Mucosa of stomach (tissue), 1 donor: ENCODE data around the gene NOTCH4.
"Not testable (repeated sequence)": the region's sequence is repeated elsewhere in the genome, so short reads cannot be mapped to it uniquely, and the experiment has no call there.

Experiments used
- H3K27me3 ChIP-seq: one replicate; pipeline ENCODE4 v1.7.0; 2013; ENCODE audit warnings: mild to moderate bottlenecking, low read length; ENCODE audit not compliant: control insufficient read depth, insufficient read depth
- H3K36me3 ChIP-seq: one replicate; pipeline ENCODE4 v1.7.0; 2013; ENCODE audit warnings: low read length; ENCODE audit not compliant: control insufficient read depth, insufficient read depth
- H3K4me1 ChIP-seq: one replicate; pipeline ENCODE4 v1.7.0; 2013; ENCODE audit warnings: mild to moderate bottlenecking, low read length; ENCODE audit not compliant: control insufficient read depth, insufficient read depth
- H3K4me3 ChIP-seq: one replicate; pipeline ENCODE4 v1.7.0; 2013; ENCODE audit warnings: low read length
- H3K9ac ChIP-seq: one replicate; pipeline ENCODE4 v1.7.0; 2013; ENCODE audit warnings: mild to moderate bottlenecking, low read length, moderate library complexity
- H3K9me3 ChIP-seq: one replicate; pipeline ENCODE4 v1.7.0; 2013; ENCODE audit warnings: mild to moderate bottlenecking, low read length, moderate library complexity; ENCODE audit not compliant: control insufficient read depth
- donor health status: Pancreatic carcinoma.

The NOTCH4 gene

GRCh38 chr6:32215617-32216016 is 8.2 kb downstream of the NOTCH4 start:
- Histone ChIP-seq H3K36me3 (no peaks in the 10 kb centered on the region), H3K9ac (no peak overlapping the region), H3K27me3 (no peaks in the 10 kb centered on the region), H3K4me3 (no peak overlapping the region), H3K4me1 (no peaks in the 10 kb centered on the region), H3K9me3 (no peaks in the 10 kb centered on the region)

- no peaks in the 10 kb centered on the region for H3K9me3 ChIP-seq
- no peaks in the 10 kb centered on the region for H3K4me1 ChIP-seq
- H3K9ac ChIP-seq: no peak overlapping the region
- no peaks in the 10 kb centered on the region for H3K27me3 ChIP-seq
- no peak overlapping the region for H3K4me3 ChIP-seq
- H3K36me3 ChIP-seq: no peaks in the 10 kb centered on the region
Observed at GRCh38 chr6:32214126-32214525, 9.7 kb downstream of the NOTCH4 start.

GRCh38 chr6:32213649-32214048 is 10.2 kb downstream of the NOTCH4 start:
- H3K4me1 ChIP-seq: no peaks in the 10 kb centered on the region
- no peak overlapping the region for H3K4me3 ChIP-seq
- H3K27me3 ChIP-seq: no peaks in the 10 kb centered on the region
- H3K36me3 ChIP-seq: no peaks in the 10 kb centered on the region
- no peaks in the 10 kb centered on the region for H3K9me3 ChIP-seq
- H3K9ac ChIP-seq: no peak overlapping the region

- Histone ChIP-seq H3K4me1 (no peaks in the 10 kb centered on the region), H3K9me3 (no peaks in the 10 kb centered on the region), H3K4me3 (no peak overlapping the region), H3K27me3 (no peaks in the 10 kb centered on the region), H3K9ac (no peak overlapping the region), H3K36me3 (no peaks in the 10 kb centered on the region)
Observed at GRCh38 chr6:32212076-32212760, 11.6 kb downstream of the NOTCH4 start.

- H3K9me3 ChIP-seq, H3K9ac ChIP-seq, H3K4me1 ChIP-seq, H3K27me3 ChIP-seq, H3K4me3 ChIP-seq, H3K36me3 ChIP-seq: not testable (repeated sequence)
Observed at GRCh38 chr6:32211432-32211831, 12.4 kb downstream of the NOTCH4 start.

- no peaks in the 10 kb centered on the region for H3K9me3 ChIP-seq
- H3K9ac ChIP-seq: no peak overlapping the region
- H3K4me1 ChIP-seq: no peaks in the 10 kb centered on the region
- H3K4me3 ChIP-seq: no peak overlapping the region
- H3K27me3 ChIP-seq: no peaks in the 10 kb centered on the region
- H3K36me3 ChIP-seq: no peaks in the 10 kb centered on the region
Observed at GRCh38 chr6:32210191-32210601, 13.7 kb downstream of the NOTCH4 start.

GRCh38 chr6:32208996-32209395 is 14.9 kb downstream of the NOTCH4 start:
- no peak overlapping the region for H3K4me3 ChIP-seq
- no peak overlapping the region for H3K9ac ChIP-seq
- H3K9me3 ChIP-seq: no peaks in the 10 kb centered on the region
- no peaks in the 10 kb centered on the region for H3K36me3 ChIP-seq
- no peaks in the 10 kb centered on the region for H3K27me3 ChIP-seq
- no peaks in the 10 kb centered on the region for H3K4me1 ChIP-seq

- Histone ChIP-seq H3K4me1 (no peaks in the 10 kb centered on the region), H3K27me3 (peaks cover 3% of the 10 kb centered on the region), H3K4me3 (no peak overlapping the region), H3K36me3 (no peaks in the 10 kb centered on the region), H3K9ac (no peak overlapping the region), H3K9me3 (no peaks in the 10 kb centered on the region)
Observed at GRCh38 chr6:32204268-32204715, 19.6 kb downstream of the NOTCH4 start.

- Histone ChIP-seq H3K36me3 (no peaks in the 10 kb centered on the region), H3K27me3 (peaks cover 3% of the 10 kb centered on the region), H3K4me1 (no peaks in the 10 kb centered on the region), H3K4me3 (no peak overlapping the region), H3K9me3 (no peaks in the 10 kb centered on the region), H3K9ac (no peak overlapping the region)
Observed at GRCh38 chr6:32203426-32204267, 20.2 kb downstream of the NOTCH4 start.

GRCh38 chr6:32202186-32202585 is 21.7 kb downstream of the NOTCH4 start:
- H3K4me3 ChIP-seq: no peak overlapping the region
- peaks cover 3% of the 10 kb centered on the region for H3K27me3 ChIP-seq
- H3K36me3 ChIP-seq: no peaks in the 10 kb centered on the region
- no peaks in the 10 kb centered on the region for H3K9me3 ChIP-seq
- peaks cover 3% of the 10 kb centered on the region for H3K4me1 ChIP-seq
- no peak overlapping the region for H3K9ac ChIP-seq

- Histone ChIP-seq H3K9ac (no peak overlapping the region), H3K36me3 (no peaks in the 10 kb centered on the region)
Observed at GRCh38 chr6:32200711-32201475, 23.0 kb downstream of the NOTCH4 start.

GRCh38 chr6:32198866-32199265 is 25.0 kb downstream of the NOTCH4 start:
- H3K9me3 ChIP-seq: no peaks in the 10 kb centered on the region
- H3K9ac ChIP-seq: no peak overlapping the region
- H3K27me3 ChIP-seq: peaks cover 3% of the 10 kb centered on the region
- no peaks in the 10 kb centered on the region for H3K36me3 ChIP-seq
- no peak overlapping the region for H3K4me3 ChIP-seq
- peaks cover 18% of the 10 kb centered on the region for H3K4me1 ChIP-seq

More at GRCh38 chr6:32200711-32201475, 23.0 kb downstream of the NOTCH4 start:
- Histone ChIP-seq H3K9me3 (no peaks in the 10 kb centered on the region), H3K4me3 (no peak overlapping the region), H3K4me1 (peaks cover 8% of the 10 kb centered on the region), H3K27me3 (peaks cover 3% of the 10 kb centered on the region)
